ENCODE results near the gene TMCC2.

GRCh38 chr1:205287076-205287475 is 59.3 kb downstream of the TMCC2 start:
- no peak for TF ChIP-seq EZH2 (IDR thresholded peaks at IDR 0.05; ENCODE audit: borderline replicate concordance, low read depth, low read length, poor library complexity, severe bottlenecking)
- TF ChIP-seq, protein P1, sequence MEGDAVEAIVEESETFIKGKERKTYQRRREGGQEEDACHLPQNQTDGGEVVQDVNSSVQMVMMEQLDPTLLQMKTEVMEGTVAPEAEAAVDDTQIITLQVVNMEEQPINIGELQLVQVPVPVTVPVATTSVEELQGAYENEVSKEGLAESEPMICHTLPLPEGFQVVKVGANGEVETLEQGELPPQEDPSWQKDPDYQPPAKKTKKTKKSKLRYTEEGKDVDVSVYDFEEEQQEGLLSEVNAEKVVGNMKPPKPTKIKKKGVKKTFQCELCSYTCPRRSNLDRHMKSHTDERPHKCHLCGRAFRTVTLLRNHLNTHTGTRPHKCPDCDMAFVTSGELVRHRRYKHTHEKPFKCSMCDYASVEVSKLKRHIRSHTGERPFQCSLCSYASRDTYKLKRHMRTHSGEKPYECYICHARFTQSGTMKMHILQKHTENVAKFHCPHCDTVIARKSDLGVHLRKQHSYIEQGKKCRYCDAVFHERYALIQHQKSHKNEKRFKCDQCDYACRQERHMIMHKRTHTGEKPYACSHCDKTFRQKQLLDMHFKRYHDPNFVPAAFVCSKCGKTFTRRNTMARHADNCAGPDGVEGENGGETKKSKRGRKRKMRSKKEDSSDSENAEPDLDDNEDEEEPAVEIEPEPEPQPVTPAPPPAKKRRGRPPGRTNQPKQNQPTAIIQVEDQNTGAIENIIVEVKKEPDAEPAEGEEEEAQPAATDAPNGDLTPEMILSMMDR (conservative IDR thresholded peaks at IDR 0.05; ENCODE audit: low read depth, low read length), result no peak

Measured in A673 (cell line).